GM23338 (cell line): Measurements from ENCODE around the gene DLG2. TPM values are rescaled to one million over a fixed set of nuclear protein-coding genes. Genes with fewer than 3 reads are reported as not detected.

ENCODE experiments used
- ATAC-seq: fragments of 200-7000 bp; cut with Tn5 transposase; 3 replicates; pipeline ENCODE4 v1.9.1; 2020
- DNase-seq: peaks from one replicate; pipeline ENCODE4 v3.0.0-alpha.2; 2015; ENCODE audit warnings: low spot score
- H2AFZ ChIP-seq: fragments of 200-600 bp; sonication (generic); 2 replicates; pipeline ENCODE4 v1.8.0; 2016; ENCODE audit warnings: antibody characterized with exemption, mild to moderate bottlenecking, moderate library complexity
- H3F3A ChIP-seq: fragments of 200-600 bp; sonication (generic); replicated peaks from 2 replicates; pipeline ENCODE4 v1.8.0; 2017; ENCODE audit warnings: antibody characterized with exemption, mixed run types, low read depth
- H3K27ac ChIP-seq: fragments of 200-600 bp; sonication (generic); 2 replicates; pipeline ENCODE4 v1.6.1; 2016; ENCODE audit warnings: low read depth
- H3K27me3 ChIP-seq: fragments of 200-600 bp; sonication (generic); 2 replicates; pipeline ENCODE4 v1.8.0; 2016; ENCODE audit warnings: mild to moderate bottlenecking, mixed run types, moderate library complexity; ENCODE audit not compliant: insufficient read depth
- H3K36me3 ChIP-seq: fragments of 200-600 bp; sonication (generic); 2 replicates; pipeline ENCODE4 v1.8.0; 2016; ENCODE audit warnings: mild to moderate bottlenecking; ENCODE audit not compliant: insufficient read depth
- H3K4me1 ChIP-seq: fragments of 200-600 bp; sonication (generic); 2 replicates; pipeline ENCODE4 v1.8.0; 2016; ENCODE audit warnings: mild to moderate bottlenecking, moderate library complexity; ENCODE audit not compliant: insufficient read depth
- H3K4me2 ChIP-seq: fragments of 200-600 bp; sonication (generic); 2 replicates; pipeline ENCODE4 v1.7.1; 2017; ENCODE audit warnings: mixed run types
- H3K4me3 ChIP-seq: fragments of 200-600 bp; sonication (generic); 2 replicates; pipeline ENCODE4 v1.6.1; 2016; ENCODE audit warnings: mixed run types
- H3K79me2 ChIP-seq: fragments of 200-600 bp; sonication (generic); replicated peaks from 2 replicates; pipeline ENCODE4 v1.8.0; 2017; ENCODE audit warnings: mild to moderate bottlenecking; ENCODE audit not compliant: insufficient read depth
- H3K9me2 ChIP-seq: fragments of 200-600 bp; sonication (generic); 2 replicates; pipeline ENCODE4 v1.8.0; 2017; ENCODE audit not compliant: insufficient read depth
- H4K20me1 ChIP-seq: fragments of 200-600 bp; sonication (generic); replicated peaks from 2 replicates; pipeline ENCODE4 v1.8.0; 2017; ENCODE audit warnings: mild to moderate bottlenecking; ENCODE audit not compliant: insufficient read depth
- H3K27ac Mint-ChIP-seq: 2 replicates; pipeline ENCODE4 v1.8.0; 2020; ENCODE audit warnings: inconsistent platforms, mild to moderate bottlenecking, moderate library complexity, mixed read lengths
- H3K27me3 Mint-ChIP-seq: 3 replicates; pipeline ENCODE4 v1.8.0; 2022; ENCODE audit warnings: low read depth, mild to moderate bottlenecking, moderate library complexity, mixed read lengths, inconsistent platforms; ENCODE audit not compliant: insufficient read depth, poor library complexity
- H3K36me3 Mint-ChIP-seq: 3 replicates; pipeline ENCODE4 v1.8.0; 2021; ENCODE audit warnings: low read depth, mild to moderate bottlenecking, inconsistent platforms, moderate library complexity, mixed read lengths
- H3K4me1 Mint-ChIP-seq: 3 replicates; pipeline ENCODE4 v1.8.0; 2020; ENCODE audit warnings: mild to moderate bottlenecking, inconsistent platforms, mixed read lengths
- H3K4me3 Mint-ChIP-seq: 3 replicates; pipeline ENCODE4 v1.8.0; 2021; ENCODE audit warnings: moderate library complexity, mild to moderate bottlenecking, inconsistent platforms, mixed read lengths
- H3K9me3 Mint-ChIP-seq: 3 replicates; pipeline ENCODE4 v1.8.0; 2020; ENCODE audit warnings: moderate library complexity, mild to moderate bottlenecking, inconsistent platforms, mixed read lengths
- ETS1 ChIP-seq: IDR thresholded peaks from 2 replicates; pipeline ENCODE4 v1.6.1; 2016; ENCODE audit warnings: antibody characterized with exemption
- EZH2 ChIP-seq: fragments of 200-600 bp; sonication (generic); IDR thresholded peaks from one replicate; pipeline ENCODE4 v1.8.0; 2017; ENCODE audit warnings: antibody characterized with exemption, mild to moderate bottlenecking, low read depth; ENCODE audit not compliant: unreplicated experiment
- EZH2phosphoT487 ChIP-seq: fragments of 200-600 bp; sonication (generic); IDR thresholded peaks from one replicate; pipeline ENCODE4 v1.8.1; 2018; ENCODE audit warnings: antibody characterized with exemption; ENCODE audit not compliant: unreplicated experiment
- JUNB ChIP-seq: IDR thresholded peaks from one replicate; pipeline ENCODE4 v1.6.1; 2016; ENCODE audit warnings: antibody characterized with exemption; ENCODE audit not compliant: unreplicated experiment
- POLR2AphosphoS5 ChIP-seq: IDR thresholded peaks from 2 replicates; pipeline ENCODE4 v1.6.1; 2016; ENCODE audit warnings: antibody characterized with exemption, low read depth
- STAT1 ChIP-seq: IDR thresholded peaks from one replicate; pipeline ENCODE4 v1.6.1; 2016; ENCODE audit warnings: antibody characterized with exemption; ENCODE audit not compliant: unreplicated experiment
- ZNF331 ChIP-seq: fragments of 250-450 bp; sonication (Bioruptor Pico); IDR thresholded peaks from 2 replicates; pipeline ENCODE4 v1.5.0; 2020; ENCODE audit warnings: low read depth, mild to moderate bottlenecking, moderate library complexity
- ZNF462 ChIP-seq: fragments of 250-450 bp; sonication (Bioruptor Pico); IDR thresholded peaks from 2 replicates; pipeline ENCODE4 v1.5.0; 2020; ENCODE audit warnings: mild to moderate bottlenecking, moderate library complexity
- polyA plus RNA-seq: library from polyadenylated mRNA; unstranded; fragments of >200 nt; fragmentation: Nextera tagmentation; extraction: Ambion mirVana; gene quantifications from 2 replicates; pipeline ENCODE4 v1.2.1, GENCODE V29; 2016
- total RNA-seq: library from RNA; depleted of rRNA; stranded (reverse); fragments of >200 nt; shearing (Covaris generic); gene quantifications from 2 replicates; pipeline ENCODE4 v1.2.3, GENCODE V29; 2014
- TF ChIP-seq, protein P1 (sequence below), 2 experiments: fragments of 200-600 bp in 1 of 2; sonication (generic) in 1 of 2; conservative IDR thresholded peaks; 2 replicates each; pipeline versions ENCODE4 v1.5.1 to v1.6.1; 2016 to 2017; ENCODE audit warnings: antibody characterized with exemption in 2 of 2, low read depth in 2 of 2, mild to moderate bottlenecking in 2 of 2, moderate library complexity in 1 of 2
- TF ChIP-seq, protein P2 (sequence below): IDR thresholded peaks from one replicate; pipeline ENCODE4 v1.6.1; 2018; ENCODE audit warnings: antibody characterized with exemption; ENCODE audit not compliant: unreplicated experiment

DLG2 gene
- total and polyA plus RNA-seq, 2 experiments from 2014 or later: 19.8 to 21.5 TPM

DNA sequence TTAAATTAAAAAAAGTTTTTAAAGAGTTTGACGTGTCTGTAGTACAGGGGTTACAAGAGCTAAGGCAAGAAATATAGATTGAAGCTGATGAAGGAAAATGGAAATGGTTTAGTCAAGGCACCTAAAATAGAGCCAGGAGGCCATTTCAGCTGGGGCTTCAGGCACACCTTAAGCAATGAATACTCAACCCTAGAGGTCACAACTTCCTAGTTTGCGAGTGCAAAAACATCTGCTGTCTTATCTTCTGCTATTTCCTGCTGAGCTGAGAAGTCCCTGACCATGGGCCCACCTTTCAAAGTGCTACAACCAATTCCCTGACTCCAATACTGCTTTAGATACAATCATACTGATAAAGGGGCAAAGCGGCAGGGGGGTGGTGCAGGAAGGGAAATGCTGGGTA is 87.4 kb downstream of the DLG2 start (continued):
- TF ChIP-seq ZNF462 (CRISPR knock-in tag) (no peak), EZH2phosphoT487 (no peak), ZNF331 (CRISPR knock-in tag) (no peak), ETS1 (no peak)

GRCh38 chr11:85539029-85539689 is 88.0 kb downstream of the DLG2 start:
- Histone ChIP-seq H3K27me3 (no peaks in the 10 kb centered on the region), H3F3A (peaks cover 5% of the 10 kb centered on the region; the same call in 1 of the 2 replicates), H3K4me1 (peaks cover 38% of the 10 kb centered on the region), H3K36me3 (peaks cover 8% of the 10 kb centered on the region; the same call in 1 of the 2 replicates), H3K9me2 (no peaks in the 10 kb centered on the region; the same call in 1 of the 2 replicates), H3K4me3 (no peak overlapping the region), H4K20me1 (no peaks in the 10 kb centered on the region), H3K4me2 (no peak overlapping the region), H2AFZ (no peak overlapping the region), H3K27ac (peak overlapping the region; percentile 84; the same call in 1 of the 2 replicates), H3K79me2 (no peaks in the 10 kb centered on the region)
- ATAC-seq (no peak), DNase-seq (no peak)
- peaks cover 49% of the 10 kb centered on the region for H3K36me3 Mint-ChIP-seq
- no peak overlapping the region for H3K27ac Mint-ChIP-seq
- no peak overlapping the region for H3K4me3 Mint-ChIP-seq
- peaks cover 28% of the 10 kb centered on the region for H3K9me3 Mint-ChIP-seq
- H3K4me1 Mint-ChIP-seq: peaks cover 33% of the 10 kb centered on the region
- H3K27me3 Mint-ChIP-seq: peaks cover 5% of the 10 kb centered on the region
- TF ChIP-seq, protein P1, sequence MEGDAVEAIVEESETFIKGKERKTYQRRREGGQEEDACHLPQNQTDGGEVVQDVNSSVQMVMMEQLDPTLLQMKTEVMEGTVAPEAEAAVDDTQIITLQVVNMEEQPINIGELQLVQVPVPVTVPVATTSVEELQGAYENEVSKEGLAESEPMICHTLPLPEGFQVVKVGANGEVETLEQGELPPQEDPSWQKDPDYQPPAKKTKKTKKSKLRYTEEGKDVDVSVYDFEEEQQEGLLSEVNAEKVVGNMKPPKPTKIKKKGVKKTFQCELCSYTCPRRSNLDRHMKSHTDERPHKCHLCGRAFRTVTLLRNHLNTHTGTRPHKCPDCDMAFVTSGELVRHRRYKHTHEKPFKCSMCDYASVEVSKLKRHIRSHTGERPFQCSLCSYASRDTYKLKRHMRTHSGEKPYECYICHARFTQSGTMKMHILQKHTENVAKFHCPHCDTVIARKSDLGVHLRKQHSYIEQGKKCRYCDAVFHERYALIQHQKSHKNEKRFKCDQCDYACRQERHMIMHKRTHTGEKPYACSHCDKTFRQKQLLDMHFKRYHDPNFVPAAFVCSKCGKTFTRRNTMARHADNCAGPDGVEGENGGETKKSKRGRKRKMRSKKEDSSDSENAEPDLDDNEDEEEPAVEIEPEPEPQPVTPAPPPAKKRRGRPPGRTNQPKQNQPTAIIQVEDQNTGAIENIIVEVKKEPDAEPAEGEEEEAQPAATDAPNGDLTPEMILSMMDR (conservative IDR thresholded peaks at IDR 0.05; ENCODE audit: low read depth in 2 of 2): no peak
- TF ChIP-seq, protein P2, sequence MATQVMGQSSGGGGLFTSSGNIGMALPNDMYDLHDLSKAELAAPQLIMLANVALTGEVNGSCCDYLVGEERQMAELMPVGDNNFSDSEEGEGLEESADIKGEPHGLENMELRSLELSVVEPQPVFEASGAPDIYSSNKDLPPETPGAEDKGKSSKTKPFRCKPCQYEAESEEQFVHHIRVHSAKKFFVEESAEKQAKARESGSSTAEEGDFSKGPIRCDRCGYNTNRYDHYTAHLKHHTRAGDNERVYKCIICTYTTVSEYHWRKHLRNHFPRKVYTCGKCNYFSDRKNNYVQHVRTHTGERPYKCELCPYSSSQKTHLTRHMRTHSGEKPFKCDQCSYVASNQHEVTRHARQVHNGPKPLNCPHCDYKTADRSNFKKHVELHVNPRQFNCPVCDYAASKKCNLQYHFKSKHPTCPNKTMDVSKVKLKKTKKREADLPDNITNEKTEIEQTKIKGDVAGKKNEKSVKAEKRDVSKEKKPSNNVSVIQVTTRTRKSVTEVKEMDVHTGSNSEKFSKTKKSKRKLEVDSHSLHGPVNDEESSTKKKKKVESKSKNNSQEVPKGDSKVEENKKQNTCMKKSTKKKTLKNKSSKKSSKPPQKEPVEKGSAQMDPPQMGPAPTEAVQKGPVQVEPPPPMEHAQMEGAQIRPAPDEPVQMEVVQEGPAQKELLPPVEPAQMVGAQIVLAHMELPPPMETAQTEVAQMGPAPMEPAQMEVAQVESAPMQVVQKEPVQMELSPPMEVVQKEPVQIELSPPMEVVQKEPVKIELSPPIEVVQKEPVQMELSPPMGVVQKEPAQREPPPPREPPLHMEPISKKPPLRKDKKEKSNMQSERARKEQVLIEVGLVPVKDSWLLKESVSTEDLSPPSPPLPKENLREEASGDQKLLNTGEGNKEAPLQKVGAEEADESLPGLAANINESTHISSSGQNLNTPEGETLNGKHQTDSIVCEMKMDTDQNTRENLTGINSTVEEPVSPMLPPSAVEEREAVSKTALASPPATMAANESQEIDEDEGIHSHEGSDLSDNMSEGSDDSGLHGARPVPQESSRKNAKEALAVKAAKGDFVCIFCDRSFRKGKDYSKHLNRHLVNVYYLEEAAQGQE: no peak
- TF ChIP-seq STAT1 (no peak), ETS1 (no peak), POLR2AphosphoS5 (no peak), EZH2 (no peak), JUNB (no peak), ZNF331 (CRISPR knock-in tag) (no peak)
